HEK293 (cell line): ENCODE data around the gene OR1M1.

Source experiments
- CTCF ChIA-PET: fragments of 350-600 bp; formaldehyde crosslinking; extraction: SDS; loops from one replicate; lab custom pipeline; 2021; ENCODE audit warnings: antibody characterized with exemption; lab: Yijun Ruan, JAX
- POLR2A ChIA-PET: fragments of 300-600 bp; formaldehyde crosslinking; extraction: SDS; loops from one replicate; lab custom pipeline; 2020; ENCODE audit warnings: antibody characterized with exemption, inconsistent platforms; lab: Yijun Ruan, JAX
- H3K27ac ChIP-seq: fragments of 200-500 bp; sonication (Bioruptor generic); 2 replicates; pipeline ENCODE4 v1.5.1; 2014; ENCODE audit warnings: low read depth, low read length, control low read depth, inconsistent platforms; ENCODE audit errors: extremely low read depth
- H3K36me3 ChIP-seq, 2 experiments: fragments of 200-500 bp in 1 of 2; sonication (Bioruptor generic) in 1 of 2; 1 replicate in 1 of 2; 2 replicates in 1 of 2; pipeline ENCODE4 v1.5.1; 2014 to 2017; ENCODE audit warnings: inconsistent platforms in 2 of 2, low read length in 2 of 2; ENCODE audit not compliant: control insufficient read depth in 2 of 2, insufficient read depth in 1 of 2
- H3K4me1 ChIP-seq: fragments of 200-500 bp; sonication (Bioruptor generic); 2 replicates; pipeline ENCODE4 v1.5.1; 2014; ENCODE audit warnings: mild to moderate bottlenecking, low read length, inconsistent platforms; ENCODE audit not compliant: control insufficient read depth, insufficient read depth
- H3K4me3 ChIP-seq: 2 replicates; pipeline ENCODE4 v1.5.1; 2011; ENCODE audit warnings: low read depth, mild to moderate bottlenecking, control low read depth, low read length, moderate library complexity
- H3K9me3 ChIP-seq: fragments of 200-500 bp; sonication (Bioruptor generic); 2 replicates; pipeline ENCODE4 v1.5.1; 2014; ENCODE audit warnings: low read depth, low read length, inconsistent platforms; ENCODE audit not compliant: control insufficient read depth, insufficient read depth
- FEZF1 ChIP-seq: fragments of 450-650 bp; formaldehyde crosslinking; IDR thresholded peaks from 2 replicates; pipeline ENCODE4 v1.5.1; 2016; ENCODE audit warnings: missing biosample characterization, missing genetic modification characterization
- GLI4 ChIP-seq: fragments of 450-650 bp; formaldehyde crosslinking; IDR thresholded peaks from 2 replicates; pipeline ENCODE4 v1.5.1; 2016; ENCODE audit warnings: missing biosample characterization, missing genetic modification characterization
- HOXD13 ChIP-seq: sonication (generic); formaldehyde crosslinking; IDR thresholded peaks from 2 replicates; pipeline ENCODE4 v1.8.0; 2022; ENCODE audit warnings: missing genetic modification reagents, borderline replicate concordance
- KLF17 ChIP-seq: fragments of 450-650 bp; formaldehyde crosslinking; IDR thresholded peaks from 2 replicates; pipeline ENCODE4 v1.5.1; 2016; ENCODE audit warnings: missing biosample characterization, missing genetic modification characterization
- KLF8 ChIP-seq: fragments of 450-650 bp; formaldehyde crosslinking; IDR thresholded peaks from 2 replicates; pipeline ENCODE4 v1.5.1; 2016; ENCODE audit warnings: missing biosample characterization, missing genetic modification characterization
- MEIS1 ChIP-seq: sonication (generic); formaldehyde crosslinking; IDR thresholded peaks from 2 replicates; pipeline ENCODE4 v1.8.1; 2022; ENCODE audit warnings: missing genetic modification reagents, mild to moderate bottlenecking, borderline replicate concordance
- SCRT2 ChIP-seq: fragments of 450-650 bp; formaldehyde crosslinking; IDR thresholded peaks from 2 replicates; pipeline ENCODE4 v1.5.1; 2016; ENCODE audit warnings: missing biosample characterization, missing genetic modification characterization
- SP7 ChIP-seq: fragments of 450-650 bp; formaldehyde crosslinking; IDR thresholded peaks from 2 replicates; pipeline ENCODE4 v1.5.1; 2016; ENCODE audit warnings: missing biosample characterization, missing genetic modification characterization
- YY1 ChIP-seq: fragments of 450-650 bp; formaldehyde crosslinking; IDR thresholded peaks from 2 replicates; pipeline ENCODE4 v1.5.1; 2018; ENCODE audit warnings: missing biosample characterization, missing genetic modification characterization
- ZBTB1 ChIP-seq: fragments of 450-650 bp; formaldehyde crosslinking; IDR thresholded peaks from 2 replicates; pipeline ENCODE4 v1.5.1; 2016; ENCODE audit warnings: missing biosample characterization, missing genetic modification characterization
- ZBTB6 ChIP-seq: fragments of 450-650 bp; formaldehyde crosslinking; IDR thresholded peaks from 2 replicates; pipeline ENCODE4 v1.5.1; 2017; ENCODE audit warnings: missing biosample characterization, missing genetic modification characterization
- ZNF146 ChIP-seq: fragments of 450-650 bp; formaldehyde crosslinking; IDR thresholded peaks from 2 replicates; pipeline ENCODE4 v1.5.1; 2016; ENCODE audit warnings: missing biosample characterization, missing genetic modification characterization
- ZNF157 ChIP-seq: fragments of 450-650 bp; formaldehyde crosslinking; IDR thresholded peaks from 2 replicates; pipeline ENCODE4 v1.5.1; 2016; ENCODE audit warnings: missing biosample characterization, missing genetic modification characterization
- ZNF202 ChIP-seq: fragments of 450-650 bp; formaldehyde crosslinking; IDR thresholded peaks from 2 replicates; pipeline ENCODE4 v1.5.1; 2016; ENCODE audit warnings: missing biosample characterization, missing genetic modification characterization, borderline replicate concordance
- ZNF221 ChIP-seq: fragments of 450-650 bp; formaldehyde crosslinking; IDR thresholded peaks from 2 replicates; pipeline ENCODE4 v1.5.1; 2017; ENCODE audit warnings: missing biosample characterization, missing genetic modification characterization, borderline replicate concordance
- ZNF23 ChIP-seq: fragments of 450-650 bp; formaldehyde crosslinking; IDR thresholded peaks from 2 replicates; pipeline ENCODE4 v1.5.1; 2016; ENCODE audit warnings: missing biosample characterization, missing genetic modification characterization, borderline replicate concordance
- ZNF292 ChIP-seq: fragments of 450-650 bp; formaldehyde crosslinking; IDR thresholded peaks from 2 replicates; pipeline ENCODE4 v1.5.1; 2016; ENCODE audit warnings: low read depth, missing biosample characterization, missing genetic modification characterization, borderline replicate concordance
- ZNF341 ChIP-seq: fragments of 450-650 bp; formaldehyde crosslinking; IDR thresholded peaks from 2 replicates; pipeline ENCODE4; 2016; ENCODE audit warnings: low read depth, missing biosample characterization, missing genetic modification characterization
- ZNF366 ChIP-seq: fragments of 450-650 bp; formaldehyde crosslinking; conservative IDR thresholded peaks from 2 replicates; pipeline ENCODE4 v1.5.1; 2016; ENCODE audit warnings: missing biosample characterization, missing genetic modification characterization
- ZNF426 ChIP-seq: fragments of 450-650 bp; formaldehyde crosslinking; IDR thresholded peaks from 2 replicates; pipeline ENCODE4 v1.5.1; 2017; ENCODE audit warnings: missing biosample characterization, missing genetic modification characterization, mild to moderate bottlenecking, inconsistent platforms, moderate library complexity
- ZNF521 ChIP-seq: fragments of 450-650 bp; formaldehyde crosslinking; IDR thresholded peaks from 2 replicates; pipeline ENCODE4 v1.5.1; 2017; ENCODE audit warnings: missing biosample characterization, mild to moderate bottlenecking, missing genetic modification characterization
- ZNF560 ChIP-seq: fragments of 450-650 bp; formaldehyde crosslinking; IDR thresholded peaks from 2 replicates; pipeline ENCODE4 v1.5.1; 2017; ENCODE audit warnings: missing biosample characterization, missing genetic modification characterization, borderline replicate concordance
- ZNF626 ChIP-seq: fragments of 450-650 bp; sonication (Bioruptor Pico); formaldehyde crosslinking; IDR thresholded peaks from 2 replicates; pipeline ENCODE4 v1.5.1; 2018; ENCODE audit warnings: missing biosample characterization, missing genetic modification characterization, inconsistent platforms
- ZNF670 ChIP-seq: fragments of 450-650 bp; formaldehyde crosslinking; IDR thresholded peaks from 2 replicates; pipeline ENCODE4 v1.5.1; 2016; ENCODE audit warnings: missing biosample characterization, missing genetic modification characterization, low read depth
- TF ChIP-seq, protein P1 (sequence below): fragments of 450-650 bp; formaldehyde crosslinking; IDR thresholded peaks from 2 replicates; pipeline ENCODE4 v1.5.1; 2016; ENCODE audit warnings: missing biosample characterization, missing genetic modification characterization
- TF ChIP-seq, protein P2 (sequence below): fragments of 450-650 bp; formaldehyde crosslinking; IDR thresholded peaks from 2 replicates; pipeline ENCODE4 v1.5.1; 2016; ENCODE audit warnings: missing biosample characterization, missing genetic modification characterization

OR1M1 gene

DNA sequence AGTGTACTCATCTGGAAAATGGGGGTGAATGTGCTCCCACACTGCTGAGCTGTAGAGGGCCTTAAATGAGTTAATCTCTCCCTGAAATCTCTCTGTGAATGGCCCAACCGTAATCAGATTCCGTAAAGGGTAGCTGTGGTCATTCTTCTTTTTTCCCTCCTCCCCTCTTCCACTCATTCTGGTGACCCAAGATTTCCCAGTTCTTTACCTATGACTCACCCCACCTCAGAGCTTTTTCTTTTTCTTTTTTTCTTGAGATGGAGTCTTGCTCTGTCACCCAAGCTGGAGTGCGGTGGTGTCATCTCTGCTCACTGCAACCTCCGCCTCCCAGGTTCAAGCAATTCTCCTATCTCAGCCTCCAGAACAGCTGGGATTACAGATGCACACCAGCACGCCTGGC lies 43.3 kb upstream of the OR1M1 start (continued):
- TF ChIP-seq ZNF292 (no peak), ZNF366 (tag by site-specific recombination) (no peak), ZNF341 (tag by site-specific recombination) (no peak), HOXD13 (no peak)

- Histone ChIP-seq H3K9me3 (no peaks in the 10 kb centered on the region), H3K27ac (no peak overlapping the region), H3K36me3 (no peaks in the 10 kb centered on the region), H3K4me3 (no peak overlapping the region), H3K4me1 (no peaks in the 10 kb centered on the region)
- POLR2A ChIA-PET, result no interaction called here
- CTCF ChIA-PET, result no interaction called here
- TF ChIP-seq ZNF146, result no peak
- no peak for TF ChIP-seq ZNF221 (tag by site-specific recombination)
- no peak for TF ChIP-seq FEZF1 (tag by site-specific recombination)
- no peak for TF ChIP-seq ZNF202 (tag by site-specific recombination)
- TF ChIP-seq ZNF426 (tag by site-specific recombination), result no peak
- no peak for TF ChIP-seq SP7
- TF ChIP-seq, protein P1, sequence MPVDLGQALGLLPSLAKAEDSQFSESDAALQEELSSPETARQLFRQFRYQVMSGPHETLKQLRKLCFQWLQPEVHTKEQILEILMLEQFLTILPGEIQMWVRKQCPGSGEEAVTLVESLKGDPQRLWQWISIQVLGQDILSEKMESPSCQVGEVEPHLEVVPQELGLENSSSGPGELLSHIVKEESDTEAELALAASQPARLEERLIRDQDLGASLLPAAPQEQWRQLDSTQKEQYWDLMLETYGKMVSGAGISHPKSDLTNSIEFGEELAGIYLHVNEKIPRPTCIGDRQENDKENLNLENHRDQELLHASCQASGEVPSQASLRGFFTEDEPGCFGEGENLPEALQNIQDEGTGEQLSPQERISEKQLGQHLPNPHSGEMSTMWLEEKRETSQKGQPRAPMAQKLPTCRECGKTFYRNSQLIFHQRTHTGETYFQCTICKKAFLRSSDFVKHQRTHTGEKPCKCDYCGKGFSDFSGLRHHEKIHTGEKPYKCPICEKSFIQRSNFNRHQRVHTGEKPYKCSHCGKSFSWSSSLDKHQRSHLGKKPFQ, result no peak
- TF ChIP-seq, protein P2, sequence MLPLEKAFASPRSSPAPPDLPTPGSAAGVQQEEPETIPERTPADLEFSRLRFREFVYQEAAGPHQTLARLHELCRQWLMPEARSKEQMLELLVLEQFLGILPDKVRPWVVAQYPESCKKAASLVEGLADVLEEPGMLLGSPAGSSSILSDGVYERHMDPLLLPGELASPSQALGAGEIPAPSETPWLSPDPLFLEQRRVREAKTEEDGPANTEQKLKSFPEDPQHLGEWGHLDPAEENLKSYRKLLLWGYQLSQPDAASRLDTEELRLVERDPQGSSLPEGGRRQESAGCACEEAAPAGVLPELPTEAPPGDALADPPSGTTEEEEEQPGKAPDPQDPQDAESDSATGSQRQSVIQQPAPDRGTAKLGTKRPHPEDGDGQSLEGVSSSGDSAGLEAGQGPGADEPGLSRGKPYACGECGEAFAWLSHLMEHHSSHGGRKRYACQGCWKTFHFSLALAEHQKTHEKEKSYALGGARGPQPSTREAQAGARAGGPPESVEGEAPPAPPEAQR (tag by site-specific recombination), result no peak
- TF ChIP-seq ZNF23 (tag by site-specific recombination), result no peak
- no peak for TF ChIP-seq ZNF670 (tag by site-specific recombination)
Measured at GRCh38 chr19:9044449-9044848, 42.4 kb upstream of the OR1M1 start.

DNA sequence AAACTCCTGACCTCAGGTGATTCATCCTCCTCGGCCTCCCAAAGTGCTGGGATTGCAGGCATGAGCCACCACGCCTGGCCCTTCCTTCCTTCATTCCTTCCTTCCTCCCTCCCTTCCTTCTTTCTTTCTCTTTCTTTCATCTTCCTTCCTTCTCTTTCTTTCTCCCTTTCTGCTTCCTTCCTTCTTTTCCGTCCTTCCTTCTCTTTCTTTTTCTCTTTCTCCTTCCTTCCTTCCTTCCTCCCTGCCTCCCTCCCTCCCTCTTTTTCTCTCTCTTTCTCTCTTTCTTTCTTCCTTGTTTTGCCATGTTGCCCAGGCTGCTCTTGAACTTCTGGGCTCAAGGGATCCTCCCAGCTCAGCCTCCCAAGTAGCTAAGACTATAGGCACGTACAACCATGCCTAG lies 40.2 kb upstream of the OR1M1 start:
- no peak overlapping the region for H3K27ac ChIP-seq
- no peaks in the 10 kb centered on the region for H3K36me3 ChIP-seq
- no peaks in the 10 kb centered on the region for H3K4me1 ChIP-seq
- POLR2A ChIA-PET, result interaction anchor here (0.5 to 0.6 kb wide), 2 partner anchors 9 to 525 kb away, joined by 3 read pairs; no protein-coding TSS in a partner anchor
- TF ChIP-seq ZNF366 (tag by site-specific recombination) (peak; percentile 61; the same call in 1 of the 2 replicates), SCRT2 (tag by site-specific recombination) (no peak)
- no peak overlapping the region for H3K4me3 ChIP-seq
- H3K9me3 ChIP-seq, result no peaks in the 10 kb centered on the region
- CTCF ChIA-PET, result interaction anchor here (1.1 kb wide), 1 partner anchor 33 kb away, joined by 3 read pairs; no protein-coding TSS in a partner anchor

DNA sequence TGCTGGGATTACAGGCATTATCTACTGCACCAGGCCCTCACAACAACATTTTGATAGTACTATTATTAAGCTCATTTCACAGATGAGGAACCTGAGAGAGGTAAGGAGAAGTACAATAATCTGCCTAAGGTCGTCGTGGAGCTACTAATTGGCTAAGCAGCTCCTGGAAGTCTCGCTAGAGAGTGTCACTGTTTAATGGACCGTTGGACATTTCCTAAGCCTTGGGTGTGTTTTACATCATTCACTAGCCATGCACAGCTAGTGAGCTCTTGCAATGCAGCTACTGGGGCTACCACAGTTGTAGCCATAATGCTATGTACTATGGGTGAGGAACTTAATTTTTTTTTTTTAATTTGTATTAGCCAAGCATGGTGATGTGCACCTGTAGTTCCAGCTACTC lies 34.0 kb upstream of the OR1M1 start:
- Histone ChIP-seq H3K36me3 (no peaks in the 10 kb centered on the region), H3K9me3 (no peaks in the 10 kb centered on the region), H3K27ac (no peak overlapping the region), H3K4me3 (no peak overlapping the region), H3K4me1 (no peaks in the 10 kb centered on the region)
- ChIA-PET CTCF (interaction anchor here (0.5 to 1.3 kb wide), 4 partner anchors 17 to 399 kb away, joined by 3 to 4 read pairs (median 4); no protein-coding TSS in a partner anchor), POLR2A (no interaction called here)
- no peak for TF ChIP-seq MEIS1 (CRISPR knock-in tag)
- no peak for TF ChIP-seq ZBTB1 (tag by site-specific recombination)
- TF ChIP-seq YY1 (tag by site-specific recombination), result no peak
- no peak for TF ChIP-seq ZNF23 (tag by site-specific recombination)
- TF ChIP-seq ZNF560 (tag by site-specific recombination), result no peak
- no peak for TF ChIP-seq ZNF157 (tag by site-specific recombination)
- no peak for TF ChIP-seq ZNF521
- no peak for TF ChIP-seq ZBTB6 (tag by site-specific recombination)
- no peak for TF ChIP-seq GLI4 (tag by site-specific recombination)
- TF ChIP-seq ZNF202 (tag by site-specific recombination), result no peak
- no peak for TF ChIP-seq ZNF626 (tag by site-specific recombination)
- no peak for TF ChIP-seq KLF8 (tag by site-specific recombination)
- no peak for TF ChIP-seq KLF17
